Spinal cord (tissue), 10 donors: ENCODE measurements around the gene KCTD15. TPM values are rescaled to one million over a fixed set of nuclear protein-coding genes. Genes with fewer than 3 reads are reported as not detected.
"Not testable (repeated sequence)": the region's sequence is repeated elsewhere in the genome, so short reads cannot be mapped to it uniquely, and the experiment has no call there.

Experiments
- DNase-seq, 6 donors: peaks; one replicate each; pipeline versions ENCODE4 v3.0.0 to v3.0.0-alpha.2; 2013 to 2015; ENCODE audit warnings: low spot score in 6 of 6, low read depth in 4 of 6
- H3K27ac ChIP-seq: one replicate; pipeline ENCODE4 v1.5.1; 2013; ENCODE audit warnings: low read depth, low read length, control low read depth
- H3K27me3 ChIP-seq: one replicate; pipeline ENCODE4 v1.6.1; 2013; ENCODE audit warnings: low read length; ENCODE audit not compliant: control insufficient read depth, insufficient read depth
- H3K36me3 ChIP-seq: one replicate; pipeline ENCODE4 v1.6.1; 2013; ENCODE audit warnings: low read length; ENCODE audit not compliant: control insufficient read depth, insufficient read depth
- H3K4me1 ChIP-seq: one replicate; pipeline ENCODE4 v1.6.1; 2013; ENCODE audit warnings: low read length; ENCODE audit not compliant: control insufficient read depth, insufficient read depth
- H3K4me3 ChIP-seq: one replicate; pipeline ENCODE4 v1.5.1; 2013; ENCODE audit warnings: low read depth, low read length, control low read depth
- H3K9me3 ChIP-seq: one replicate; pipeline ENCODE4 v1.6.1; 2013; ENCODE audit warnings: low read length; ENCODE audit not compliant: control insufficient read depth, insufficient read depth
- WGBS: methylation state at CpG from one replicate; pipeline ENCODE4 v1.1.5; 2013; ENCODE audit warnings: missing lambda C conversion rate; ENCODE audit not compliant: insufficient coverage; 5-methylcytosine and 5-hydroxymethylcytosine counted together
- polyA plus RNA-seq, 2 donors: library from polyadenylated mRNA; unstranded; fragments of 120-200 nt; gene quantifications; one replicate each; pipeline ENCODE4 v1.2.1, GENCODE V29; 2013; ENCODE audit not compliant: insufficient read length in 2 of 2
- total RNA-seq, 2 donors: library from RNA; depleted of rRNA in 1 of 2; stranded (reverse); fragments of 120-200 nt in 1 of 2; fragments of >200 nt in 1 of 2; gene quantifications; one replicate each; pipeline versions ENCODE4 v1.2.3 to v1.2.4, GENCODE V29; 2013 to 2014
- donor health status: healthy.

The KCTD15 gene
- total and polyA plus RNA-seq, 4 donors, result 45.9 to 95.1 (median 61.7) TPM

GRCh38 chr19:33811736-33812387, 15.2 kb downstream of the KCTD15 start:
- peaks cover 70% of the 10 kb centered on the region for H3K36me3 ChIP-seq
- no peak for DNase-seq
- 83% methylated on average over 9 of the region's 14 CpGs for WGBS

GRCh38 chr19:33812388-33813330, 16.0 kb downstream of the KCTD15 start:
- Histone ChIP-seq H3K4me3 (no peak overlapping the region), H3K4me1 (peaks cover 24% of the 10 kb centered on the region), H3K27ac (no peak overlapping the region), H3K36me3 (peaks cover 62% of the 10 kb centered on the region), H3K27me3 (no peaks in the 10 kb centered on the region), H3K9me3 (no peaks in the 10 kb centered on the region)
- WGBS, result 71% methylated on average over 28 of the region's 28 CpGs
- DNase-seq, result no peak

More at GRCh38 chr19:33811736-33812387, 15.2 kb downstream of the KCTD15 start:
- no peak overlapping the region for H3K27ac ChIP-seq
- H3K4me3 ChIP-seq, result no peak overlapping the region
- peaks cover 24% of the 10 kb centered on the region for H3K4me1 ChIP-seq
- no peaks in the 10 kb centered on the region for H3K27me3 ChIP-seq
- H3K9me3 ChIP-seq, result no peaks in the 10 kb centered on the region

GRCh38 chr19:33813391-33814101, 16.9 kb downstream of the KCTD15 start:
- H3K27ac ChIP-seq, result no peak overlapping the region
- peaks cover 24% of the 10 kb centered on the region for H3K4me1 ChIP-seq
- WGBS, result 66% methylated on average over 16 of the region's 16 CpGs
- no peaks in the 10 kb centered on the region for H3K9me3 ChIP-seq
- H3K4me3 ChIP-seq, result no peak overlapping the region
- no peaks in the 10 kb centered on the region for H3K27me3 ChIP-seq
- DNase-seq, result no peak
- peaks cover 54% of the 10 kb centered on the region for H3K36me3 ChIP-seq

- no peak overlapping the region for H3K4me3 ChIP-seq
- no peak overlapping the region for H3K27ac ChIP-seq
- H3K9me3 ChIP-seq, result no peaks in the 10 kb centered on the region
- no peaks in the 10 kb centered on the region for H3K27me3 ChIP-seq
- 56% methylated on average over 16 of the region's 21 CpGs for WGBS
- H3K4me1 ChIP-seq, result peaks cover 29% of the 10 kb centered on the region
- peaks cover 47% of the 10 kb centered on the region for H3K36me3 ChIP-seq
- peak in 2 of 6 donors; percentile 79 to 88 for DNase-seq
Observed at GRCh38 chr19:33814181-33815165, 17.8 kb downstream of the KCTD15 start.

GRCh38 chr19:33815380-33816340, 19.0 kb downstream of the KCTD15 start:
- no peak overlapping the region for H3K27ac ChIP-seq
- H3K36me3 ChIP-seq, result peaks cover 39% of the 10 kb centered on the region
- peak in 1 of 6 donors; percentile 30 for DNase-seq
- no peaks in the 10 kb centered on the region for H3K9me3 ChIP-seq
- WGBS, result 76% methylated on average over 8 of the region's 15 CpGs
- H3K4me1 ChIP-seq, result peaks cover 41% of the 10 kb centered on the region
- H3K4me3 ChIP-seq, result no peak overlapping the region
- no peaks in the 10 kb centered on the region for H3K27me3 ChIP-seq

GRCh38 chr19:33818411-33818810, 21.7 kb downstream of the KCTD15 start:
- 93% methylated on average over 4 of the region's 4 CpGs for WGBS
- Histone ChIP-seq H3K9me3 (no peaks in the 10 kb centered on the region), H3K4me3 (no peak overlapping the region), H3K27ac (no peak overlapping the region), H3K27me3 (no peaks in the 10 kb centered on the region), H3K4me1 (peaks cover 41% of the 10 kb centered on the region), H3K36me3 (peaks cover 12% of the 10 kb centered on the region)
- no peak for DNase-seq

GRCh38 chr19:33819078-33819477, 22.4 kb downstream of the KCTD15 start:
- 88% methylated on average over 4 of the region's 7 CpGs for WGBS
- H3K27ac ChIP-seq, H3K9me3 ChIP-seq, H3K27me3 ChIP-seq, H3K4me3 ChIP-seq, DNase-seq, H3K36me3 ChIP-seq: not testable (repeated sequence)
- H3K4me1 ChIP-seq, result peaks cover 35% of the 10 kb centered on the region

- Histone ChIP-seq H3K9me3 (no peaks in the 10 kb centered on the region), H3K4me3 (peak overlapping the region; percentile 37), H3K4me1 (peaks cover 30% of the 10 kb centered on the region), H3K36me3 (peaks cover 4% of the 10 kb centered on the region), H3K27ac (peak overlapping the region; percentile 33), H3K27me3 (no peaks in the 10 kb centered on the region)
- 23% methylated on average over 8 of the region's 10 CpGs for WGBS
- DNase-seq, result peak in 2 of 6 donors; percentile 51 to 52
Observed at GRCh38 chr19:33819506-33819879, 22.8 kb downstream of the KCTD15 start.
